Pons (tissue), 1 donor: ENCODE measurements around the gene FRMPD2.
A peak's percentile ranks its signal among the peaks of the same experiment; 100 is the strongest.

Experiments
- DNase-seq: peaks from one replicate; pipeline ENCODE4 v3.0.0-alpha.2; 2016; ENCODE audit warnings: low spot score

The FRMPD2 gene

DNA sequence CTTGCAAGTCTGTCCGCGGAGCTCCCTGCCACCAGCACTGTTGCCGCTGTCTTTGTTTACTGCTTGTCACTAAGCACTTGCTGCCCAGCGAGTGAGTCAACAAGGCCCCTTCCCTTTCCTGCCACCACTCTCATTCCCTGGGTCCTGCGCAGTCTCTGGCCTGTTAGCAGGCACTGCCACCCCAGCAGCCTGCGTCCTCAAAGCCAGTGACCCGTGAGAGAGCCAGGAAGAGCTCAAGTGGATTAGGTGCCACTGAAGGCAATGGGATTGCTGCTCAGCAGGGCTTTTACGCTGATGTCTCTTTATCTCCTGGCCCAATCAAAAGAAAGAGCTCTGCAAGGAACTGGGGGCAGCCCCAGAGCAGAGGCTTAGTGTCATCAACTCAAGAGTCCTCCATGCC lies at the start of gene FRMPD2:
Gene FRMPD2, minus strand, starts transcription at position 61 of the 400 bp plus-strand sequence. CDS start 129 bp downstream, outside the sequence.
- DNase-seq = no peak

GRCh38 chr10:48322017-48322416 lies 47.5 kb upstream of the FRMPD2 start:
- DNase-seq = no peak

- no peak for DNase-seq
Observed at GRCh38 chr10:48317321-48317990, 43.0 kb upstream of the FRMPD2 start.

GRCh38 chr10:48316236-48316635 lies 41.7 kb upstream of the FRMPD2 start:
- DNase-seq = no peak

- DNase-seq = no peak
Observed at GRCh38 chr10:48314107-48314506, 39.6 kb upstream of the FRMPD2 start.

GRCh38 chr10:48309711-48310226 lies 35.3 kb upstream of the FRMPD2 start:
- DNase-seq = no peak

DNA sequence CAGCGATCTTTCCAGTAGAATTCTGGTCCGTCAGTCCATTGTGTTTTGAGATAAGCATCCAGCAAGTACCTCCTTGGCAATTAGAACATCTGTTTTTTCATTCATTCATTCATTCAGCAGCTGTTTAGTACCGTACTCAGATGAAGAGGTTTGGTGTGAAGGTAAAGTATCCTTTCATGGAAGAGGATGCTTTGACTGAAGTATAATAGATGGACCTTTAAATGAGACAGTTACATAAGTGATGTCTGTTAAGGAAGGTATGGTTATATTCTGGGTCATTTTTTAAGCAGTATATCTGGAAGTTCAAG lies 33.2 kb upstream of the FRMPD2 start:
- DNase-seq = no peak

GRCh38 chr10:48306870-48307710 lies 32.6 kb upstream of the FRMPD2 start:
- peak; percentile 22 for DNase-seq

DNA sequence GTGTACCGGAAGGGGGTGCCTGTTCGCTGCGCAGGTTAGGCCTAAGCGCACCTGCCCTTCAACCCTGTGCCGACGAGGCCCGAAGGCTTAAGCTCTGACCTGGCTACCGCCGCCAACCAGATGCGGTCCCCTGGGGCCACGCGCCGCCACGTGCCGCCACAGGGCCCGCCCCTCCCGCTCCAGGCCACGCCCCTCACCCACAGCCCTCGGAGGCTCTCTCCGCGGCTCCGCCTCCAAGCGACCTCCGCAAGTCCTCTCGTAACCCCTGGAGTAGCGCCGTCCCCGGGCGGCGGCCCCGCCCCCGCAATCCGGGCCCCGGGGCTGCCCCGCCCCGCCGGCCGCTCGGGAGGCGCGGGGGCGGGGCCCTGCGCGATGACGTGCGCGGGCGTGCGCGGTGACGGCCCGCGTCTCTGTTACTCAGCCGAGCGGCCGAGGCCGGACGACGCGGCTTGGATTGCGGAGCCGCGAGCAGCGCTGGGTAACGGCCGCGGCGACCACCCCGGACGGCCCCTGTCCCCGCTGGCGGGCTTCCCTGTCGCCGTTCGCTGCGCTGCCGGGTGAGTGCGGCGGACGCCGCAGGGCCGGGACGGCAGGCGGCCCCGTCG lies 31.9 kb upstream of the FRMPD2 start, which contains the start of gene MAPK8:
Gene MAPK8, plus strand, starts transcription at position 413 of the 605 bp plus-strand sequence. CDS start 94,984 bp downstream, outside the sequence.
- peak; percentile 86 for DNase-seq

DNA sequence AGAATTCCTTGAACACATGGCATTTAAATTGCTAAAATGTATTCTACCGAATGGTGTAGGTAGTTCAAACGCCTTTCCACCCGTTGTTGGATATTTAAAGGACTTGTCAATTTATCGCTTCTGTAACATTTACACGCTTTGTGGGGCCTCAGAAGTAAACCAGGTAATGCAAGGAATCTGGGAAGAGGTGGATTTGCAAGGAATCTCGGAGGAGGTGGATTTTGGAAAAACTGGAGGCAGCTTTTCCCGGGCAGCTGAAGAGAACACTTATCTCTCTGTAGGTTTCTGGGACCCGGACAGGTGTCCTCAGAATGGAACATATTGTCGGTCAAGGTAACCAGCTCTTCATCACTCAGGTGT lies 31.4 kb upstream of the FRMPD2 start:
- DNase-seq = no peak

GRCh38 chr10:48302515-48303476 lies 28.3 kb upstream of the FRMPD2 start:
- no peak for DNase-seq

GRCh38 chr10:48300556-48300955 lies 26.1 kb upstream of the FRMPD2 start:
- DNase-seq = peak; percentile 36

DNA sequence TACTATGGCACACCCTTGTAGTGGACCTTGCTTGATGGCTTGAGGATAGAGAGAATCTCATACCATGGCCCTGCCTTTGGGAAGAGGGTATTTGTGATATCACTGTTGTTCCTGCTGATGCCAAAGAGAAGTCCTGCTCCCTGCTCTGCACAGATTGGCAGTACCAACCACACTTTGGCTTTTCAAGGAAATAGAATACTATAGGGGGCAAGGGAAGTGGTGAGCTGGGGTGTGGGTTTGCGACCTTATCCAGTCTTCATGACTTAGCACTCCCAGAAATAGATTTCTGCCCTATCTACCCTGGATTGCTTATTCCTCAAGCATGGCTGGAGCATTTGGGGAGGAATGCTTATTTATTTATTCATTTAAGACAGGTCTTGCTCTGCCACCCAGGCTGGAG lies 25.2 kb upstream of the FRMPD2 start:
- no peak for DNase-seq

- DNase-seq = no peak
Observed at GRCh38 chr10:48299066-48299465, 24.6 kb upstream of the FRMPD2 start.

DNA sequence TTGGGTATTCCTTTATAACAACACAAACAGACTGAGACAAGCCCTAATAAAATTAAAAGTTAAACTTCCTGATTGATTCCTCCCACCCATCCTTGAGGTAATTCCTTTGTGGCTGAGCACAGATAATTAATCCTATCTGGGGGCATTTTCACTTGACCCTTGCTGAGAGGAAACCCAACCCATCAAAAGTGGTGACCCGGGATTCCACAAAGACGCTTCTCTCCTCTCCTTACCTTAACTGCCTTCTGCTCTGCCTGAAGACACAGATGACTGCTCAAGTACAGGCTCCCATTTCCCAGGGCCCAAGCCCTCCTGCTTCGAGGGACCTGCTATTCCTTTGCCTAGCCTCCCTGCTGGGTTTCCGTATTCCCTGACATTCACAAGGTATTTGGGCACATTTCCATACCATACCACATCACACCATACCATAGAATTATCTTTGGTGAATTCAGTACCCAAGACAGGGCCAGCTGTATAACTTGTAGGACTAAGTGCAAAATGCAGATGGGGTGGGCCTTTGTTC lies 22.1 kb upstream of the FRMPD2 start:
- DNase-seq = no peak

DNA sequence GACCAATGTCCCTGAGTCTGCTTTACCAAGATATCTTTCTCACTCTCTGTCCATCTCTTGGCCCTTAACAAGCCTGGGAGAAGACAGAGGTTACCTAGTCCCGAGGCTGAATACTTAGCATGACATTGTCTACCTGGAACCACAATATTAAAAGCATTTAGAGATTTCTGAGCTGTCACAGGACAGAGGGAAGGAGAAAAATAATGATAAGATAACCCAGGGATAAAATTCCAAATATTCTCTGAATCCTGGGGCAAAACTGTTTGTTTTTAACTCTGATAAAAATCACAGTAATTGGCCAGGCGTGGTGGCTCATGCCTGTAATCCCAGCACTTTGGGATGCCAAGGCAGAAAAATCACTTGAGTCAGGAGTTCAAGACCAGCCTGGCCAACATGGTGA lies 19.9 kb upstream of the FRMPD2 start:
- DNase-seq = no peak

DNA sequence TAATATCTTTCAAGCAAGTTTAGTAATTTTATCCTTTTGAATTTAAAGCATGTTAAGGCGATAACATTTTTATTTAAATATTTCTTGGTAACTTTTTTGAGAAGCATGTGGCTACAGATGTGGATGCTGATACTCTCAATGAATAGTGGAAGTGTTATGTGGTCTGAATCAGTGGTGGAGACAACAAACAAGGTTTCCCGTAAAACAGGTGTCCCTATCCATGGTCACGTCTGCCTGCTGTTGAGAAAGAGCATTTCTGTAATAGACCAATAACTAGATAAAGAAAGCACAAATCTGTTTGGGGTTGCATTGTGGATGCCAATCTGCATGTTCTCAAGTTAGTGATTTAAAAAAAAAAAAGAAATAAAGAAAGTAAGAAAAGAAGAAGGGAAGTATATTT lies 18.1 kb upstream of the FRMPD2 start:
- DNase-seq = no peak

GRCh38 chr10:48291190-48291589 lies 16.7 kb upstream of the FRMPD2 start:
- DNase-seq = no peak

GRCh38 chr10:48290286-48290685 lies 15.8 kb upstream of the FRMPD2 start:
- no peak for DNase-seq

DNA sequence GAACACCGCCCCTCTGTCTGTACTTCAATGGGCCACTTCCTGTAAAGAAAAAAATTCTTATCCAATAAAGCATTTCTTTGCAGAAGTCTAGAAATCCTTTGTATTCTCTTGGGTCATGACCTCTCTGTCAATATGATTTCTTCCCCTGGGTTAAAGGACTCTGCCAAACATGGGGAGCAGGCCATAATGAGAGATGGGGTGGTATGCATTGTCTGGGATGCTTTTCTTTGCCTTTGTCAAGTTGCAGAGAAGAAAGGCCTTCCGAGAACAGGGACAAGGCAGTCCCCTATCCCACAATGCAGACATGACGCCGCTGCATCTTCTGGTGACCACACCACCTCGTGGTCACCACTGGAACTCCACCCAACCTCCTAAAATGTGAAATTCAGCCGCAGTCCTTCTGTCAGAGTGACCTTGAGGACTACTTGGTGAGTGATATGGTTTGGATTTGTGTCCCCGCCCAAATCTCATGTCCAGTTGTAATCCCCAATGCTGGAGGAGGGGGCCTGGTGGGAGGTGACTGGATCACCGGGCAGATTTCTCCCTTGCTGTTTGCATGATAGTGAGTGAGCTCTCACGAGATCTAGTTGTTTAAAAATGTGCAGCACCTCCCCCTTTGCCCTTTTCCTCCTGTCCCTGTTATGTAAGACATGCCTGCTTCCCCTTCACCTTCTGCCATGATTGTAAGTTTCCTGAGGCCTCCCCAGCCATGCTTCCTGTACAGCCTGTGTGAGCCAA lies 15.2 kb upstream of the FRMPD2 start:
- peak; percentile 78 for DNase-seq

GRCh38 chr10:48288661-48289060 lies 14.2 kb upstream of the FRMPD2 start:
- no peak for DNase-seq
